Measurements from ENCODE around the gene SSBP2. TPM values are rescaled to one million over a fixed set of nuclear protein-coding genes. Genes with fewer than 3 reads are reported as not detected.

SSBP2 gene
- total RNA-seq, 1 donor = 15.5 TPM

GRCh38 chr5:81657386-81657785 lies 93.5 kb downstream of the SSBP2 start:
- TF ChIP-seq CTCF (IDR thresholded peaks at IDR 0.05; ENCODE audit: insufficient read depth, low read depth, low read length) = no peak
- no peak for DNase-seq (ENCODE audit: low read depth)

GRCh38 chr5:81656783-81657182 lies 94.1 kb downstream of the SSBP2 start:
- DNase-seq (ENCODE audit: low read depth) = no peak
- H3K4me3 ChIP-seq (ENCODE audit: low read depth, low read length) = no peak overlapping the region
- TF ChIP-seq CTCF (IDR thresholded peaks at IDR 0.05; ENCODE audit: insufficient read depth, low read depth, low read length) = no peak

More at GRCh38 chr5:81657386-81657785, 93.5 kb downstream of the SSBP2 start:
- no peak overlapping the region for H3K4me3 ChIP-seq (ENCODE audit: low read depth, low read length)

GRCh38 chr5:81650987-81651386 lies 99.9 kb downstream of the SSBP2 start:
- no peak overlapping the region for H3K4me3 ChIP-seq (ENCODE audit: low read depth, low read length)
- no peak for DNase-seq (ENCODE audit: low read depth)
- TF ChIP-seq CTCF (IDR thresholded peaks at IDR 0.05; ENCODE audit: insufficient read depth, low read depth, low read length) = no peak

- DNase-seq (ENCODE audit: low read depth) = no peak
- no peak overlapping the region for H3K4me3 ChIP-seq (ENCODE audit: low read depth, low read length)
- no peak for TF ChIP-seq CTCF (IDR thresholded peaks at IDR 0.05; ENCODE audit: insufficient read depth, low read depth, low read length)
Measured at GRCh38 chr5:81646469-81646995, 104.4 kb downstream of the SSBP2 start.

GRCh38 chr5:81642210-81642609 lies 108.7 kb downstream of the SSBP2 start:
- no peak overlapping the region for H3K4me3 ChIP-seq (ENCODE audit: low read depth, low read length)
- no peak for DNase-seq (ENCODE audit: low read depth)
- TF ChIP-seq CTCF (IDR thresholded peaks at IDR 0.05; ENCODE audit: insufficient read depth, low read depth, low read length) = no peak

- no peak for TF ChIP-seq CTCF (IDR thresholded peaks at IDR 0.05; ENCODE audit: insufficient read depth, low read depth, low read length)
- DNase-seq (ENCODE audit: low read depth) = no peak
- no peak overlapping the region for H3K4me3 ChIP-seq (ENCODE audit: low read depth, low read length)
Measured at GRCh38 chr5:81639556-81639955, 111.3 kb downstream of the SSBP2 start.

- no peak overlapping the region for H3K4me3 ChIP-seq (ENCODE audit: low read depth, low read length)
- no peak for TF ChIP-seq CTCF (IDR thresholded peaks at IDR 0.05; ENCODE audit: insufficient read depth, low read depth, low read length)
- no peak for DNase-seq (ENCODE audit: low read depth)
Measured at GRCh38 chr5:81638471-81638870, 112.4 kb downstream of the SSBP2 start.
